ENCODE measurements around the gene CTNND2. TPM values are rescaled to one million over a fixed set of nuclear protein-coding genes. Genes with fewer than 3 reads are reported as not detected.

CTNND2 gene
- total RNA-seq, 2 experiments from 2014 or later, result 0.20 TPM; not detected in 1

- no peaks in the 10 kb centered on the region for H3K4me1 Mint-ChIP-seq (ENCODE audit: low read depth)
- Histone ChIP-seq H3K9me3 (ENCODE audit: control insufficient read depth in 1 of 2, insufficient read depth in 1 of 2, low read length in 2 of 2) (peaks cover 4 to 6% of the 10 kb centered on the region in 2 experiments), H3K27ac (ENCODE audit: low read depth in 1 of 2, low read length in 2 of 2) (no peak overlapping the region), H3K4me1 (ENCODE audit: insufficient read depth, low read length) (no peaks in the 10 kb centered on the region), H3K27me3 (ENCODE audit: control insufficient read depth in 1 of 2, insufficient read depth in 2 of 2, low read length in 2 of 2) (no peaks in the 10 kb centered on the region), H3K36me3 (ENCODE audit: insufficient read depth, low read length) (no peaks in the 10 kb centered on the region), H3K4me3 (ENCODE audit: low read length) (no peak overlapping the region)
- CTCF ChIA-PET, result no interaction called here
- ATAC-seq (ENCODE audit: poor library complexity), result no peak
- DNase-seq, result no peak
- no peak for TF ChIP-seq CTCF (IDR thresholded peaks at IDR 0.05)
- POLR2A ChIA-PET, result no interaction called here
- intact Hi-C loops (cut with DNase I, micrococcal nuclease), result no loop called here
- no peak overlapping the region for H3K27ac Mint-ChIP-seq
- no peak overlapping the region for H3K4me3 Mint-ChIP-seq
- no peaks in the 10 kb centered on the region for H3K27me3 Mint-ChIP-seq
- H3K9me3 Mint-ChIP-seq, result peaks cover 12% of the 10 kb centered on the region
- H3K36me3 Mint-ChIP-seq (ENCODE audit: low read depth), result no peaks in the 10 kb centered on the region
Observed at GRCh38 chr5:11857391-11857790, 46.9 kb downstream of the CTNND2 start.

- Mint-ChIP-seq H3K27ac (no peak overlapping the region), H3K4me3 (no peak overlapping the region), H3K9me3 (peaks cover 7% of the 10 kb centered on the region), H3K36me3 (ENCODE audit: low read depth) (no peaks in the 10 kb centered on the region), H3K4me1 (ENCODE audit: low read depth) (no peaks in the 10 kb centered on the region), H3K27me3 (no peaks in the 10 kb centered on the region)
- H3K27me3 ChIP-seq (ENCODE audit: control insufficient read depth in 1 of 2, insufficient read depth in 2 of 2, low read length in 2 of 2), result no peaks in the 10 kb centered on the region
- CTCF ChIA-PET, result no interaction called here
- no peak overlapping the region for H3K4me3 ChIP-seq (ENCODE audit: low read length)
- ATAC-seq (ENCODE audit: poor library complexity), result no peak
- H3K9me3 ChIP-seq (ENCODE audit: control insufficient read depth in 1 of 2, insufficient read depth in 1 of 2, low read length in 2 of 2), result peaks cover 4 to 6% of the 10 kb centered on the region in 2 experiments
- intact Hi-C loops (cut with DNase I, micrococcal nuclease), result no loop called here
- no peak for DNase-seq
- TF ChIP-seq CTCF (IDR thresholded peaks at IDR 0.05), result no peak
- POLR2A ChIA-PET, result no interaction called here
- H3K4me1 ChIP-seq (ENCODE audit: insufficient read depth, low read length), result no peaks in the 10 kb centered on the region
- no peaks in the 10 kb centered on the region for H3K36me3 ChIP-seq (ENCODE audit: insufficient read depth, low read length)
- H3K27ac ChIP-seq (ENCODE audit: low read depth in 1 of 2, low read length in 2 of 2), result no peak overlapping the region
Observed at GRCh38 chr5:11854936-11855335, 49.3 kb downstream of the CTNND2 start.

- Histone ChIP-seq H3K27me3 (ENCODE audit: control insufficient read depth in 1 of 2, insufficient read depth in 2 of 2, low read length in 2 of 2) (no peaks in the 10 kb centered on the region), H3K9me3 (ENCODE audit: control insufficient read depth in 1 of 2, insufficient read depth in 1 of 2, low read length in 2 of 2) (peaks cover 4 to 6% of the 10 kb centered on the region in 2 experiments), H3K27ac (ENCODE audit: low read depth in 1 of 2, low read length in 2 of 2) (no peak overlapping the region), H3K4me3 (ENCODE audit: low read length) (no peak overlapping the region), H3K36me3 (ENCODE audit: insufficient read depth, low read length) (no peaks in the 10 kb centered on the region), H3K4me1 (ENCODE audit: insufficient read depth, low read length) (no peaks in the 10 kb centered on the region)
- Mint-ChIP-seq H3K4me3 (no peak overlapping the region), H3K27ac (no peak overlapping the region), H3K4me1 (ENCODE audit: low read depth) (no peaks in the 10 kb centered on the region), H3K9me3 (peaks cover 4% of the 10 kb centered on the region), H3K27me3 (no peaks in the 10 kb centered on the region), H3K36me3 (ENCODE audit: low read depth) (no peaks in the 10 kb centered on the region)
- no peak for ATAC-seq (ENCODE audit: poor library complexity)
- ChIA-PET POLR2A (no interaction called here), CTCF (no interaction called here)
- no peak for DNase-seq
- no peak for TF ChIP-seq CTCF (IDR thresholded peaks at IDR 0.05)
- intact Hi-C loops (cut with DNase I, micrococcal nuclease), result no loop called here
Observed at GRCh38 chr5:11853796-11854195, 50.5 kb downstream of the CTNND2 start.

Data from CD4-positive, alpha-beta T cell (primary cell).